ENCODE measurements around the gene NUP210. TPM values are rescaled to one million over a fixed set of nuclear protein-coding genes. Genes with fewer than 3 reads are reported as not detected.

The NUP210 gene
- total and polyA plus RNA-seq, 2 of the 13 experiments (the other 11 are each of a cell fraction or from before 2014, with no cell fraction given): 31.6 to 35.2 TPM

GRCh38 chr3:13400114-13400673 is 19.9 kb downstream of the NUP210 start:
- no peak overlapping the region for H2AFZ ChIP-seq (ENCODE audit: low read length)
- FAIRE-seq: no peak
- H3K9ac ChIP-seq (ENCODE audit: insufficient read depth, low read depth, low read length): no peak overlapping the region
- no peaks in the 10 kb centered on the region for H4K20me1 ChIP-seq (ENCODE audit: insufficient read depth, low read length)
- ChIA-PET CTCF (ENCODE audit: low intra/inter-chr PET ratio, low total read pairs) (no interaction called here), POLR2A (no interaction called here)
- intact Hi-C loops (cut with micrococcal nuclease; ENCODE audit: unreplicated experiment) (no loop called here), in situ Hi-C loops (cut with HindIII; ENCODE audit: extremely low pct_ligation_motif_present, low pct_unique_long_range_greater_than_20kb) (no loop called here)
- H3K9me3 ChIP-seq (ENCODE audit: low read length): no peaks in the 10 kb centered on the region
- no peak for DNase-seq (ENCODE audit: low spot score)
- no peak overlapping the region for H3K4me2 ChIP-seq (ENCODE audit: low read depth, low read length)
- H3K36me3 ChIP-seq (replicated peaks in 1 of 2; ENCODE audit: control insufficient read depth in 1 of 2, insufficient read depth in 2 of 2, low read length in 2 of 2): peaks cover 14 to 30% of the 10 kb centered on the region in 2 experiments; a peak in 4 of 5 replicates
- no peak overlapping the region for H3K4me3 ChIP-seq (replicated peaks in 1 of 3; ENCODE audit: insufficient read depth in 1 of 3, low read depth in 2 of 3, low read length in 3 of 3)
- H3K79me2 ChIP-seq (ENCODE audit: insufficient read depth, low read length): peaks cover 35% of the 10 kb centered on the region
- no peaks in the 10 kb centered on the region for H3K27me3 ChIP-seq (ENCODE audit: control insufficient read depth in 1 of 2, insufficient read depth in 2 of 2, low read length in 2 of 2)
- WGBS (ENCODE audit: low lambda C conversion rate): 93% methylated on average over 10 of the region's 13 CpGs
- no TSS peak for BruUV-seq (replicated peaks)
- peaks cover 6% of the 10 kb centered on the region; the same call in 1 of the 2 replicates for H3K4me1 ChIP-seq (ENCODE audit: insufficient read depth, low read length)
- ATAC-seq: no peak
- TF ChIP-seq FOSL2 (CRISPR knock-in tag; IDR thresholded peaks at IDR 0.05) (no peak), SAFB2 (CRISPR knock-in tag; IDR thresholded peaks at IDR 0.05; ENCODE audit: borderline replicate concordance, low read depth) (no peak), ZBTB8A (CRISPR knock-in tag; IDR thresholded peaks at IDR 0.05; ENCODE audit: borderline replicate concordance, low read depth) (no peak), GPBP1L1 (CRISPR knock-in tag; IDR thresholded peaks at IDR 0.05) (no peak), POLR2A (IDR thresholded peaks at IDR 0.05; ENCODE audit: insufficient read depth in 1 of 2, low read depth in 2 of 2, low read length in 2 of 2) (no peak), ZNF282 (IDR thresholded peaks at IDR 0.05; ENCODE audit: partially characterized antibody) (no peak), ZBTB26 (CRISPR knock-in tag; IDR thresholded peaks at IDR 0.05; ENCODE audit: borderline replicate concordance) (no peak), PLRG1 (conservative IDR thresholded peaks at IDR 0.05) (no peak), MYNN (CRISPR knock-in tag; IDR thresholded peaks at IDR 0.05; ENCODE audit: low read depth) (no peak), ARHGAP35 (CRISPR knock-in tag; IDR thresholded peaks at IDR 0.05; ENCODE audit: borderline replicate concordance) (no peak), TFDP1 (CRISPR knock-in tag; IDR thresholded peaks at IDR 0.05; ENCODE audit: borderline replicate concordance) (no peak), JDP2 (CRISPR knock-in tag; IDR thresholded peaks at IDR 0.05; ENCODE audit: borderline replicate concordance) (no peak), AHR (CRISPR knock-in tag; IDR thresholded peaks at IDR 0.05) (no peak), NCOA1 (CRISPR knock-in tag; IDR thresholded peaks at IDR 0.05) (no peak), ZNF841 (CRISPR knock-in tag; IDR thresholded peaks at IDR 0.05; ENCODE audit: borderline replicate concordance) (no peak), ZNF530 (CRISPR knock-in tag; IDR thresholded peaks at IDR 0.05; ENCODE audit: low read depth) (no peak)
- TF ChIP-seq, protein P1, sequence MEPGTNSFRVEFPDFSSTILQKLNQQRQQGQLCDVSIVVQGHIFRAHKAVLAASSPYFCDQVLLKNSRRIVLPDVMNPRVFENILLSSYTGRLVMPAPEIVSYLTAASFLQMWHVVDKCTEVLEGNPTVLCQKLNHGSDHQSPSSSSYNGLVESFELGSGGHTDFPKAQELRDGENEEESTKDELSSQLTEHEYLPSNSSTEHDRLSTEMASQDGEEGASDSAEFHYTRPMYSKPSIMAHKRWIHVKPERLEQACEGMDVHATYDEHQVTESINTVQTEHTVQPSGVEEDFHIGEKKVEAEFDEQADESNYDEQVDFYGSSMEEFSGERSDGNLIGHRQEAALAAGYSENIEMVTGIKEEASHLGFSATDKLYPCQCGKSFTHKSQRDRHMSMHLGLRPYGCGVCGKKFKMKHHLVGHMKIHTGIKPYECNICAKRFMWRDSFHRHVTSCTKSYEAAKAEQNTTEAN (CRISPR knock-in tag; conservative IDR thresholded peaks at IDR 0.05): no peak
- H3K27ac ChIP-seq (ENCODE audit: extremely low read length, insufficient read depth, low read length): no peak overlapping the region

All from HepG2 (cell line).